Measurements from ENCODE around the gene TINAG.

TINAG gene

DNA sequence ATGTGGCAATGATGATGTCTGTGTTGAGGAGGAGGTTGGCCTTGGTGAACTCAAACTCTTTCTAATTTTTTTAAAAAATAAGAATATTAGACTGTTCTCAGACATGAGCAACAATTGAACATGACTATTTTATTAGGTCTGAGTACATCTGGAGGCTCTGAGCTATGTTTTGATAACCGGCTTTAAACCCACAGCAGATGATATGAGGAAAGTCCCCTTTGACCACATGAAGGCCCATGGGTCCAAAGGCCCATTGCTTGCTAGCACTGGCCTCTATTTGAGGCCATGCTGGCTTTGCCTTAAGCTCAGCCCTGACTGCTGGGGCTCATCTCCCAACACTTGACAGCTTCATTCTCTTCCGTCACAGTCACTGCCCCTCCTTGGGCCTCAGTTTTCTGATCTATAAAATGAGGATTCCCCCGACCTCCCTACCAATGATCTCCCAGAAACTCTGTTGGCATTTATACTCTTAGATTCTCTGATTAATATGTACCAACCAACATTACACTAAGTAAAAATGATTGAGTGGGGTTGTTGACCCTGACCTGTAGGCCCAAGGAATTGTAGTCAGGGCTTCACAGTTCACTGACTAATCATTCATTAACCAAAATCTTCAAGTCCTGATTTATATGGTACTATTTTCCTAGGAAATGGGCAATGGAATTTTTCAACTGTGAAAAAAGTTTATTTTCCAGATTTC is 23.9 kb upstream of the TINAG start:
- H3K27me3 ChIP-seq (ENCODE audit: insufficient read depth, low read depth, severe bottlenecking): peaks cover 13% of the 10 kb centered on the region
- H3K4me3 ChIP-seq (ENCODE audit: low read depth, low read length): no peak overlapping the region
- DNase-seq: no peak
- TF ChIP-seq, protein P1, sequence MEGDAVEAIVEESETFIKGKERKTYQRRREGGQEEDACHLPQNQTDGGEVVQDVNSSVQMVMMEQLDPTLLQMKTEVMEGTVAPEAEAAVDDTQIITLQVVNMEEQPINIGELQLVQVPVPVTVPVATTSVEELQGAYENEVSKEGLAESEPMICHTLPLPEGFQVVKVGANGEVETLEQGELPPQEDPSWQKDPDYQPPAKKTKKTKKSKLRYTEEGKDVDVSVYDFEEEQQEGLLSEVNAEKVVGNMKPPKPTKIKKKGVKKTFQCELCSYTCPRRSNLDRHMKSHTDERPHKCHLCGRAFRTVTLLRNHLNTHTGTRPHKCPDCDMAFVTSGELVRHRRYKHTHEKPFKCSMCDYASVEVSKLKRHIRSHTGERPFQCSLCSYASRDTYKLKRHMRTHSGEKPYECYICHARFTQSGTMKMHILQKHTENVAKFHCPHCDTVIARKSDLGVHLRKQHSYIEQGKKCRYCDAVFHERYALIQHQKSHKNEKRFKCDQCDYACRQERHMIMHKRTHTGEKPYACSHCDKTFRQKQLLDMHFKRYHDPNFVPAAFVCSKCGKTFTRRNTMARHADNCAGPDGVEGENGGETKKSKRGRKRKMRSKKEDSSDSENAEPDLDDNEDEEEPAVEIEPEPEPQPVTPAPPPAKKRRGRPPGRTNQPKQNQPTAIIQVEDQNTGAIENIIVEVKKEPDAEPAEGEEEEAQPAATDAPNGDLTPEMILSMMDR (IDR thresholded peaks at IDR 0.05; ENCODE audit: low read depth, low read length): no peak
- H3K36me3 ChIP-seq: no peaks in the 10 kb centered on the region
- H3K27ac ChIP-seq: no peak overlapping the region
- no peaks in the 10 kb centered on the region for H3K9me3 ChIP-seq (ENCODE audit: severe bottlenecking)

DNA sequence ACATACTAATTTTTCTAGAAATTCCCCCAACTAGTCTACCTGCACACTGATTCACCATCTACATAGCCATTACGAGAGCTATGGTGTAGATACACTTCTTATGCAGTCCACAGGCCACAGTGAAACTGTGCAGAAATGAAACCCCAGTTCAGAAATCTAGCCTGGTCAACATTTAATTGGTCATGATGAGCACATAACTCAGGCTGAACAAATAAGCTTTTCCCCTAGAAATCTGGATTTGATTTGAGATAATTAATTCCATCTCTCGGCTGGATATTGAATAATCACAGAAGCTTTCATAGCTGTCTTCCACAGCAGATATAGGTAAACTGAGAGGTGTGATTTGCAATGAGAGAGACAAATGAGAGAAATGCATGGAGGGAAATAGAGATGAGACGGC is 22.6 kb upstream of the TINAG start:
- no peak for DNase-seq
- H3K9me3 ChIP-seq (ENCODE audit: severe bottlenecking): no peaks in the 10 kb centered on the region

DNA sequence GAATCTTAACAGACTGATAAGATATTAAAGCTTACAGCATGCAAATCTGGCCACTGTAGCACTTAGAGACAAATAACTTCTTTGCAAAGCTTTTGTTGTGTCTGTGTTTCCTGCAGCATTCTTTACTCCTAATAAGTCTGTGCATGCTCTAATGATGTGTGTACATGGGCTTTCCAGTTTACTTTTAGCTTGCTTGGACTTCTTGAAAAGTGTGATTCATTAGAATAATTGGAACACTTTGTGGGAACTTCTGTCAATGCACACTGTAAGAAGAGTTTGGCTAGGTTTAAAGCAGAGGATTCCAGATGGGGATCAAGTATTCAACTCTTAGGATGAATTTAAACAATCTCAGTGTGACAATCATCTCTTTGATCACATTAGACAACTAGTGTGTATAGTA is 22.1 kb upstream of the TINAG start:
- Histone ChIP-seq H3K27me3 (ENCODE audit: insufficient read depth, low read depth, severe bottlenecking) (peaks cover 21% of the 10 kb centered on the region), H3K9me3 (ENCODE audit: severe bottlenecking) (no peaks in the 10 kb centered on the region), H3K4me3 (ENCODE audit: low read depth, low read length) (no peak overlapping the region), H3K27ac (no peak overlapping the region), H3K36me3 (no peaks in the 10 kb centered on the region)
- DNase-seq: no peak
- TF ChIP-seq, protein P1 (IDR thresholded peaks at IDR 0.05; ENCODE audit: low read depth, low read length): no peak

More for the DNA sequence above, 22.6 kb upstream of the TINAG start:
- Histone ChIP-seq H3K27me3 (ENCODE audit: insufficient read depth, low read depth, severe bottlenecking) (peaks cover 18% of the 10 kb centered on the region), H3K36me3 (no peaks in the 10 kb centered on the region), H3K27ac (no peak overlapping the region), H3K4me3 (ENCODE audit: low read depth, low read length) (no peak overlapping the region)
- TF ChIP-seq, protein P1 (IDR thresholded peaks at IDR 0.05; ENCODE audit: low read depth, low read length): no peak

DNA sequence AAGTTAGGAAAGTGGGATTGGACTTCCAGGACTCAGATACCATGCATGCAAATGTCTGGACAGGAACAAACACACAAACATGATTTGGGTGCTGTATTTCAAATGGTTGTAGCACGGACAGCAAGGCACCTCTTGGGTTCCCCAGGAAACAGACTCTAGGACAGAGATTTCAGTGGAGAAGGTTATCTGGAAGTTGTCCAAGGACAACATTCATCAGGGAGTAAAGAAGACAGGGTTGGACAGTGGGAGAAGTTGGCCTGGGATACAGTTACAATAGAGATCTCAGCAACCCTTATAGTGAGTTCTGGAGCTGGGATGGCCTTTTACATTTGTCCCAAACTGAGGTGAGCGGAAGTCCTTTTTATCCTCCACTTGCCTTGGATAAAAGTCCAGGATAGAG is 19.8 kb upstream of the TINAG start:
- no peaks in the 10 kb centered on the region for H3K9me3 ChIP-seq (ENCODE audit: severe bottlenecking)
- peaks cover 28% of the 10 kb centered on the region for H3K27me3 ChIP-seq (ENCODE audit: insufficient read depth, low read depth, severe bottlenecking)
- DNase-seq: no peak
- H3K36me3 ChIP-seq: no peaks in the 10 kb centered on the region
- no peak overlapping the region for H3K4me3 ChIP-seq (ENCODE audit: low read depth, low read length)
- TF ChIP-seq, protein P1 (IDR thresholded peaks at IDR 0.05; ENCODE audit: low read depth, low read length): no peak
- H3K27ac ChIP-seq: no peak overlapping the region

DNA sequence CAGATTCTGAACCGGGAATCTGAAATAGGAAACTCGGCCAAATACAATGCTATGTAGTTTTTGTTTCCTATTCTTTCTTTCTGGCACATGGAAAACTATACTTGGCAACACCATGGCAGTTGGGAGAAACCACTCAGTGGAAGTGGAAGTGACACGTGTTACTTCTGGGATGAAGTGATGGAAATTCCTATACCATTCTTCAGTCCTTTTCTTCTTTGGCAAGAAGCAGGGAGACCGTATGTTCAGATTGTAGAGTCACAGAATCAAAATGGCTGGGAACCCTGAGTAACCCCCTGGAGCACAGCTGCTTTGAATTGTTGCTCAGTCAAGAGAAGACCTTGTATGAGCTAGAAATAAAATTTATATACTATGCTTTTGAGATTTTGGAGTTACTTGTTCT is 18.8 kb upstream of the TINAG start:
- DNase-seq: no peak
- no peaks in the 10 kb centered on the region for H3K9me3 ChIP-seq (ENCODE audit: severe bottlenecking)
- no peak overlapping the region for H3K27ac ChIP-seq
- H3K27me3 ChIP-seq (ENCODE audit: insufficient read depth, low read depth, severe bottlenecking): peaks cover 26% of the 10 kb centered on the region
- no peaks in the 10 kb centered on the region for H3K36me3 ChIP-seq
- TF ChIP-seq, protein P1 (IDR thresholded peaks at IDR 0.05; ENCODE audit: low read depth, low read length): no peak
- H3K4me3 ChIP-seq (ENCODE audit: low read depth, low read length): no peak overlapping the region

DNA sequence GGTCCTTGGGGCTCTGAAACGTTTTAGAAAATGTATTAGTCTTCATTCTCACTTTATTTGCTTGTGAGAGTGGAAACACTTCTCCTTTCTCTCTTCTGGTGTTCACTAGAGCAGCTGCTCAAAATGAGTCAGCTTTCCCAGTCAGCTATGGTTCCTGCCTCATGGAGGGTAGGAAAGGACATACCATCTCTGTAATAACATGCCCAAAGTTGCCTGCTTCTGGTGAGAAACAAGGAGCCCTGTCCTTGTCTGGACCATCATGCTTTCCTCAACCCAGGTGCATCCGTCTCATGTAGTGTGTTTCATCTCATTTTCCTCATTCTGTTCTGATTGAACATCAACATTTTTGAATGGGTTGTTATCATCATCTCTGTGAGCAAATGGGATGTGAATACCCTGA is 17.1 kb upstream of the TINAG start:
- DNase-seq: no peak
- Histone ChIP-seq H3K36me3 (no peaks in the 10 kb centered on the region), H3K4me3 (ENCODE audit: low read depth, low read length) (no peak overlapping the region), H3K9me3 (ENCODE audit: severe bottlenecking) (no peaks in the 10 kb centered on the region), H3K27ac (no peak overlapping the region), H3K27me3 (ENCODE audit: insufficient read depth, low read depth, severe bottlenecking) (peaks cover 26% of the 10 kb centered on the region)
- TF ChIP-seq, protein P1 (IDR thresholded peaks at IDR 0.05; ENCODE audit: low read depth, low read length): no peak

Measured in WERI-Rb-1 (cell line).